Measurements from ENCODE around the gene ACSL5.

Gene ACSL5

GRCh38 chr10:112332509-112333228 is 41.2 kb upstream of the ACSL5 start:
- no peak overlapping the region for H3K4me3 ChIP-seq (replicated peaks; ENCODE audit: low read depth, low read length)
- H3K36me3 ChIP-seq (ENCODE audit: control insufficient read depth, insufficient read depth, low read length), result no peaks in the 10 kb centered on the region
- DNase-seq (ENCODE audit: extremely low read depth, insufficient read length), result no peak
- TF ChIP-seq, protein P1, sequence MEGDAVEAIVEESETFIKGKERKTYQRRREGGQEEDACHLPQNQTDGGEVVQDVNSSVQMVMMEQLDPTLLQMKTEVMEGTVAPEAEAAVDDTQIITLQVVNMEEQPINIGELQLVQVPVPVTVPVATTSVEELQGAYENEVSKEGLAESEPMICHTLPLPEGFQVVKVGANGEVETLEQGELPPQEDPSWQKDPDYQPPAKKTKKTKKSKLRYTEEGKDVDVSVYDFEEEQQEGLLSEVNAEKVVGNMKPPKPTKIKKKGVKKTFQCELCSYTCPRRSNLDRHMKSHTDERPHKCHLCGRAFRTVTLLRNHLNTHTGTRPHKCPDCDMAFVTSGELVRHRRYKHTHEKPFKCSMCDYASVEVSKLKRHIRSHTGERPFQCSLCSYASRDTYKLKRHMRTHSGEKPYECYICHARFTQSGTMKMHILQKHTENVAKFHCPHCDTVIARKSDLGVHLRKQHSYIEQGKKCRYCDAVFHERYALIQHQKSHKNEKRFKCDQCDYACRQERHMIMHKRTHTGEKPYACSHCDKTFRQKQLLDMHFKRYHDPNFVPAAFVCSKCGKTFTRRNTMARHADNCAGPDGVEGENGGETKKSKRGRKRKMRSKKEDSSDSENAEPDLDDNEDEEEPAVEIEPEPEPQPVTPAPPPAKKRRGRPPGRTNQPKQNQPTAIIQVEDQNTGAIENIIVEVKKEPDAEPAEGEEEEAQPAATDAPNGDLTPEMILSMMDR (IDR thresholded peaks at IDR 0.05; ENCODE audit: insufficient read depth, low read length, poor library complexity, severe bottlenecking), result no peak
- no peaks in the 10 kb centered on the region; the same call in 1 of the 2 replicates for H3K27me3 ChIP-seq (replicated peaks; ENCODE audit: control insufficient read depth, insufficient read depth, low read length)

GRCh38 chr10:112333452-112333851 is 40.5 kb upstream of the ACSL5 start:
- Histone ChIP-seq H3K36me3 (ENCODE audit: control insufficient read depth, insufficient read depth, low read length) (no peaks in the 10 kb centered on the region), H3K4me3 (replicated peaks; ENCODE audit: low read depth, low read length) (no peak overlapping the region)

DNA sequence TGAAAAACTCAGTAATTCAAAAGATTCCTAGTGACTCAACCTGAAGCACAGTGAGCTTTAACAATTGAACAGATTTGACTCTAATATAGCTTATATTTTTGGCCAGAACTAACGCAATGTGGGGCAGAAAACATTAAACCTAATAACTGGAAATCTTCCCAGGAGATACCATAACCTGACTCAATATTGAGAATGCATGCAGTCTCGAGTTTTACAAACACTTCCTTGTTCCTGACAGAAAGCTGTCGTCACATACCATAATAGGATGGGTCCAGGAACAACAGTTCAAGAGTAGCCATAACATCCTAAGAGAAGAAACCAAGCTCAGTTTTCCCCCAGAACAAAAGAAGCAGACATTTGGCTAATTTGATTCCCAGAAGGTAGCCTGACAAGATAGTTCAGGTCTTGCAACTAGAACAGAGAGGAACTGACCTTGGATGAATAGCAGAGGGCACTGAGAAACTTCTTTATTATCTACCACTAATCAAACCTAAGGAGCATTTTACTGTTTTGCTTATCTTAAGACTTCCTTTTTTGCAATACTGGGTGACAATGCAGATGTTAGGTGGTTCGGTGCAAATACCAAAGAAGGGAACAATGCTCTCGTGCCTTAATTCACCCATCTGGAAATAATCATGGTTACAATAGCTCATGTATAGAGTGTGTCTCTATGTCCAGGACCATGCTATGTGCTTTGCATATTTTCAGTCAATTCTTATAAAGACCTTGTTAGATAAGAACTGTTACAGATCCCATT is 38.6 kb upstream of the ACSL5 start:
- Histone ChIP-seq H3K4me3 (replicated peaks; ENCODE audit: low read depth, low read length) (no peak overlapping the region), H3K36me3 (ENCODE audit: control insufficient read depth, insufficient read depth, low read length) (no peaks in the 10 kb centered on the region), H3K27me3 (replicated peaks; ENCODE audit: control insufficient read depth, insufficient read depth, low read length) (no peaks in the 10 kb centered on the region; the same call in none of the 2 replicates)
- TF ChIP-seq, protein P1 (IDR thresholded peaks at IDR 0.05; ENCODE audit: insufficient read depth, low read length, poor library complexity, severe bottlenecking), result no peak
- DNase-seq (ENCODE audit: extremely low read depth, insufficient read length), result no peak

More at GRCh38 chr10:112333452-112333851, 40.5 kb upstream of the ACSL5 start:
- no peaks in the 10 kb centered on the region; the same call in 1 of the 2 replicates for H3K27me3 ChIP-seq (replicated peaks; ENCODE audit: control insufficient read depth, insufficient read depth, low read length)
- TF ChIP-seq, protein P1 (IDR thresholded peaks at IDR 0.05; ENCODE audit: insufficient read depth, low read length, poor library complexity, severe bottlenecking), result no peak
- no peak for DNase-seq (ENCODE audit: extremely low read depth, insufficient read length)

GRCh38 chr10:112335868-112336265 is 38.0 kb upstream of the ACSL5 start:
- no peak overlapping the region for H3K4me3 ChIP-seq (replicated peaks; ENCODE audit: low read depth, low read length)
- TF ChIP-seq, protein P1 (IDR thresholded peaks at IDR 0.05; ENCODE audit: insufficient read depth, low read length, poor library complexity, severe bottlenecking), result no peak
- DNase-seq (ENCODE audit: extremely low read depth, insufficient read length), result no peak

GRCh38 chr10:112336556-112337201 is 37.2 kb upstream of the ACSL5 start:
- Histone ChIP-seq H3K27me3 (replicated peaks; ENCODE audit: control insufficient read depth, insufficient read depth, low read length) (no peaks in the 10 kb centered on the region; the same call in none of the 2 replicates), H3K4me3 (replicated peaks; ENCODE audit: low read depth, low read length) (no peak overlapping the region), H3K36me3 (ENCODE audit: control insufficient read depth, insufficient read depth, low read length) (no peaks in the 10 kb centered on the region)
- no peak for DNase-seq (ENCODE audit: extremely low read depth, insufficient read length)
- TF ChIP-seq, protein P1 (IDR thresholded peaks at IDR 0.05; ENCODE audit: insufficient read depth, low read length, poor library complexity, severe bottlenecking), result no peak

More at GRCh38 chr10:112335868-112336265, 38.0 kb upstream of the ACSL5 start:
- Histone ChIP-seq H3K27me3 (replicated peaks; ENCODE audit: control insufficient read depth, insufficient read depth, low read length) (no peaks in the 10 kb centered on the region; the same call in none of the 2 replicates), H3K36me3 (ENCODE audit: control insufficient read depth, insufficient read depth, low read length) (no peaks in the 10 kb centered on the region)
